GM21737 (cell line): Measurements from ENCODE around the gene WWC1.
"Not testable (repeated sequence)": the region's sequence is repeated elsewhere in the genome, so short reads cannot be mapped to it uniquely, and the experiment has no call there.

ENCODE experiments used
- ATAC-seq: cut with Tn5 transposase; IDR thresholded peaks from one replicate; pipeline ENCODE4 v1.9.1; 2021; ENCODE audit warnings: mild to moderate bottlenecking, moderate library complexity; ENCODE audit not compliant: unreplicated experiment

WWC1 gene

DNA sequence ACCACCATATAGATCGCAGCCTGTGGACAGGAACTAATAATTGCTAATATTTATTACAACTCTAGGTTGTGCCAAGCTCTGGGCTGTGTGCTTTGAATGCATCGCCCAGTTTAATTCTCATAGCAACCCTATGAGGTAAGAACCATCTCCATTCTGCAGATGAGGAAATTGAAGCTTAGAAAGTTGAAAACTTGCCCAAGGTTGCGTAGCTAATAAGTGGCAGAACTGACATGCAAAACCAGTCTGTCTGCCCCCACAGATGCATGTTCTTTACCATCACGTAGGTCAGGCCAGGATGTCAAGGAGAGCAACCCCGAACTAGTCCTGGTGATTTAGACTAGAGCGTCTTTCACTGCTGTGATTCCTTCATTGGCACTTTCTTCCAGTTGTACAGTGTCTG is 15.6 kb downstream of the WWC1 start:
- ATAC-seq = no peak

DNA sequence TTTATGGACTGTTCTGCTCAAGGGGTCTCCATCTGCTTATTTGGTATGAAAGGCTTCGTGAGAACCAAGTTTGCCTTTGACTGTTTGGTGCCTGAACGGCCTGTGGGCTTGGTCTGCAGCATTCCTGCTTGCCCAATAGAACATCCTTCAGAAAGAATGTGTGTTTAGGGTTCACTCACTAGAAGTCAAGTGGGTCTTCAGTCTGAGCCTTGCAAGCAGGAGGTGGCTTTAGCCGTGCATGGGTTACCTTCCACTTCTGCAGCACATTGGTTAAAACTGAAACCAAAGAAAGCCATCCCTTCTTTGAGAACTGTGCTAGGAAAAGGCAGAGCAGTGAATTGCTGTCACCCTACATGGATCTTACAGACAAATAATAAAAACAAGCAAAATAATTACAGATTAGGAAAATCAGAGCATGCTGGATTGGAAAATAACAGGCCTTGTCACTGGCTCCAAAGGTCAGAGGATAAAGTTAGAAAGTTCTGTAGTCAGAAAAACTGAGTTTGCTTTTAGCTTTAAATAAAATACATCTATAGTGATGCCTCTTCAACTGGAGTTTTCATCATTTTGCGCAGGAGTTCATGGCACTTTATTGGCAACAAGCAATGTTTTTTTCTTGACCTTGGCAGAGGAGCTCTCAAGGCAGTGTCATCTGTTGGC is 16.6 kb downstream of the WWC1 start:
- no peak for ATAC-seq

DNA sequence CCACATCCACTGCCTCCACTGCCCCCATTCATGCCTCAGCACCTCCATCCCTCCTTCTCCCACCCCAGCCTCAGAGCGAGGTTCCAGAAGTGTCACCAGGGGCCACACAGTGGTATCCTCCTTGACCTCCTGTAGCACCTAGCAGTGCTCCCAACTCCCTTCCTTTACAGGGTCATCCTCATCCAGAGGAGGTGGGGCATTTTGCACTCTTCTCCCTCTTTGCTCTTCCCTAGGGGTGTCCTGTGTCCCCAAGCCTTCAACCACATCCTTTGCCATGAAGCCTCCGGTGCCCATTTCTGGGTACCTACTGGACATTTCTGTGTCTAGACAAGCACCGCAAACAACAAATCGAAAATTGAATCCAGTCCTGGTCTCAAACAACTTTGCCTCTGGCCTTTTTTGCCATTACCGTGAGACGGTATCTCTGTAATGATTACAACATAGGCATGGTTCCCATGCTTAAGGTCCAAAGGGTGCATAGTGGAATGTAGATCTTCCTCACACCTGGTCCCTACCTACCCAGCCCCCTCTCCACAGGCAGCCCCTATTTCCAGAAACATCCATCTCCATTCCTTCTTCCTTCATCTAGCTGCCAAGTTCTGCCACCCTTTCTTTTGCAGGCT is 17.6 kb downstream of the WWC1 start:
- ATAC-seq = no peak

DNA sequence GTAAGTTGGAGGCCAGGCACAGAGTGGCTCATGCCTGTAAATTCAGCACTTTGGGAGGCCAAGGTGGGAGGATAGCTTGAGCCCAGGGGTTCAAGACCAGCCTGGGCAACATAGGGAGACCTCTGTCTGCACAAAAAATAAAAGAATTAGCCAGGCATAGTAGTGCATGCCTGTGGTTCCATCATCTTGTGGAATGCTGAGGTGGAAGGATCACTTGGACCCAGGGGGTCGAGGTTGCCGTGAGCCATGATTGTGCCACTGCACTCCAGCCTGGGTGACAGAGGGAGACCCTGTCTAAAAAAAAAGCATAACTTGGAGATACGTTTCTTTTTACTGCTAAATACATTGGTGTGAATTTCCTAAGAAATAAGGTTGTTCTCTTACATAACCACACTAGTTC is 19.1 kb downstream of the WWC1 start:
- not testable (repeated sequence) for ATAC-seq

DNA sequence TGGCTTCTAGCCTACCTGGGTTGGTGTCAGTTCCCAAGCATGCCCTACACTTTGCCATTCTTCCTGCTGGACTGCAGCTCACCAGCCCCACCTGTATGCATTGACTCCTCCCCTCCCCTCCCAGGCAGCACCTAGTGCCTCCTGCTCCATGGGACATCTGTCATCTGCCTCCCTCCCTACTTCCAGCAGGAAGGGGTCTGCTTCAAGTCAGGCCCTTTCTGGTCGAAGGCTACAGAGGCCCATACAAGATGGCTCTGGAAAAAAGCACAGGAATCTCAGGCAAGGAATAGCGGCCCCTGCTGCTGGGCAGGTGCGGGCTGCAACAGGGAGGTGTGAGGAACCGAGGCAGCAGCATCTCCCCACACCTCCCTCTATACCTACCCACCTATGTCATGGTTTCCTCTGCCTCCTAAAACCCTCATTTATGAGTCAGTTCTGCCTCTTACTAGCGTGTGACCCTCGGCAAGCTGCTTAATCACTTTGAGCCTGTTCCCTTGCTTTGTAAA is 19.7 kb downstream of the WWC1 start:
- no peak for ATAC-seq

DNA sequence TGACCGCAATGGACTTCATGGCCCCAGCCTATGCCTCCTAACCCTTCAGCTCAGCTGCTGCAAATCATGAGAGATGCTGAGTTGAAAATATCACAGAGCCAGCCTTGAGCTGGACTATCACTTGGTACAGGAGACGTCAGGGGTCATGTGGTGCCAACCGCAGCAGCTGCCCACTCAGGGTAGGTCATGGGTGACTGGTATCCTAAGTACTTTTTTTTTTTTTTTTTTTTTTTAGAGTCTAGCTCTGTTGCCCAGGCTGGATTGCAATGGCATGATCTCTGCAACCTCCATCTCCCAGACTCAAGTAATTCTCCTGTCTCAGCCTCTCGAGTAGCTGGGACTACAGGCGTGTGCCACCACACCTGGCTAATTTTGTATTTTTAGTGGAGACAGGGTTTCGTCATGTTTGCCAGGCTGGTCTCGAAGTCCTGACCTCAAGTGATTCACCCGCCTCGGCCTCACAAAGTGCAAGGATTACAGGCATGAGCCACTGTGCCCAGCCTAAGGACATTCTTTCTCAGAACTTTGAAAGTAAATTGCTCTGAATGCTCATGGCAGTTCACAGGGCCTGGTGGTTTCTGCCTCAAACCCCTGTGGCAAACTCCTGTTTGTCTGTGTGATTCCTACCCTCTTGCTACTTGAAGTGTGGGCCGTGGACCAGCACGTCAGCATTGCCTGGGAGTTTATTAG is 21.3 kb downstream of the WWC1 start:
- no peak for ATAC-seq

DNA sequence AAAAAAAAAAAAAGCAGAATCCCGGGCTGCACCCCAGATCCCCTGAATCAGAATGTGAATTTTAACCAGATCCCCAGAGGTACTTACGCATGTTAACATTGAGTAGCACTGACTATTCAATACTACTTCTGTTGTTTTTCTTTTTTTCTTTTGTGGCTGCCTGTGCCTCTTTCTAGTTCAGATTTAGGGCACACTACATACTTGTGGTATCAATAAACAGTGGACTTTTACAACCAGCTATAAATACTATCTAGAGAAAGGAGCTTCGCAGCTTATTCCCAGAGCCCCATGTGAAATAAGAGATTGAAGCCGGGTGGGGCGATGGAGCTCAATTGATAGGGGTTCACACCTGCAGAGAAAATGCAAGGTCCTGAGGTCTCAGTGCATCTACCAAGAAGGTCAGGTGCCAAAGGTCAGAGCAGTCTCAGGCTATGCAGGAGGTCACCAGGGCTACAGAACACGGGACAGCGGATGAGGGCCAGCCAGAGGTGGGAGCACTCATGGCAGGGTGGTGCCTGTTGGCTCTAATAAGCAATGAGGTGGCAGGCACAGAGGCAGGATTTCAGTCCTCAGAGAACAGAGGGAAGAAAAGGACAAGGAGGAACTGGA is 22.3 kb downstream of the WWC1 start:
- ATAC-seq = no peak

DNA sequence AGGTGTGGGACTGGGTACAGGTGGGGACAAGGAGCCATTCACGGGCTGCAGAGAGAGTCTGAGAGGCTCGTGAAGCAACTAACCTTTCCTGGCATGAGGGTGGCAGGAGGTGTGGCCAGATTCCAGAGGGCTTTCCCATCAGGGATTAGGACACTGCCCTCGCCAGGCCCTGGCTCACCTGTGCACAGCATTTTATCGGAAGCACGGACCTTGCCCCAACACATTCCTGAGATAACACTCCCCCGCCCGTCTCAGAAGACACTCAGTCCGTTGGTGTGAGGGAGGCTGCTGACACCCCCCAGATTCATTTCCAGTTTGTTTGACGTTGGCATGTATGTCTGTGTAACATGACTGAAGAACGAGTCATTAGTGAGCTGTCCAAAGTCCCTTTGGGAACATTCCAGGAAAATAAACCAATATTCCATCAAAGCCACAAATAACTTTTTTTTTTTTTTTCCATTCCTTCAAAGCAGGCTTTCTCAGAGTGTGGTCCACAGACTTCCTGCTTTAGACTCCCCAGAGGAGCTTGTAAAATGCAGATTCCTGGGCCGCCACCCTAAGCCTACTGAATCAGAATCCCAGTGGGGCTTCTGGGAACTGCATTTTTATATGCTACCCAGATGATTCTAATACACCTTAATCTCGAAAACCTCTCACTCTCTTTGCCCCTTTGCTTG is 23.4 kb downstream of the WWC1 start:
- no peak for ATAC-seq

DNA sequence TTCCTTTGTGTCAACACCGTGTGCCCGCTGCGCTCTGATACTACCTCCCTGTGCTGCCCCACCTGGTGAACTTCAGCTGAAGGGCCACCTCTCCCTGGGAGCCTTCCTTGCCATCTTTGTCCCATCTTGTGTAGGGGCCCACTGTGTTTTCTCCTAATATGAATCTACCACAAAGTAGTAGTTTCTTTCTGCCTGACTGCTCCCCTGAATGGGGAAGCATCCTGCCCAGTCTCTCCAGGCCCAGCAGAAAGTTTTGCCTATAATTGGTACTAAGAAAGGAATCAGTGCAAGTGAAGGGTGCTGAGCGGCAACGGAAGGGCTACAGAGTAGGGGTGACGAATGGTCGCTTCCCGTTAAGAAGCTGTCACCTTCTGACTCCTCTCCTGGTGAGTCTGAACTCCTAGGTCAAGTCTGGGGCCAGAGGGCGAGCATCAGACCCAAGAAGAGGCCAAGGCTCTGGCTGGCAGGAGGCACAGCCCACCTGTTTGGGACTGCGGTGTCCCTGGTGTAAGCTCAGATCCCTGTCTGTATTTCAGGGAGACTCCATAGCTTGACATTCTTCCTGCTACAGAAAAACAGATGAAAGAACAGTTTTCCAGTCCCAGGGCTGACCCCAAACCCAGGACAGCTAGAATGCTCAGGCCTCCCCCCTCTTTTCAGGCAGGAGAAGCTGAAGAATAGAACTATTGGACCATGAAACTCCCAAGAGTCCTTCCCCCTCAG is 24.1 kb downstream of the WWC1 start:
- no peak for ATAC-seq

DNA sequence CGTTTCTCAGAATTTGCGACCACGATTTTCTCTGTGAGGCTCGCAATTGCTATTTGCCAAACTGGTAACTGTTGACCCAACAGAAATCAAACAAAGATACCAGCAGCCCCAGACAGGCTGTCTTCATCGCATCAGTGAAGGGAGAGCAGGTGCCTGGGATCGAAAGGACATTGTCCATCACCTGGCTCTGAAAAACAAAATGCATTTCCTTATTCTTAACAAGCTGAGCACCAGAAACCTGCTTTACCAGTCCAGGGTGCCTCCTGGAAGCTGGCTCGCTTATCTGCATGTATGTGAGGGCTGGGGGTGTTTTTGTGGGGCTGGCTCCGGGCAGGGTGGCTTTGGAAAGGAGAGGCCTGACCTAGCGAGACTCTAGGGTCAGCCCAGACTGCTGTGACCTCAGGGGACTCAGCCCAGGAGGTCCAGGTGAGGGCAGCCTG is 24.7 kb downstream of the WWC1 start:
- ATAC-seq = no peak

DNA sequence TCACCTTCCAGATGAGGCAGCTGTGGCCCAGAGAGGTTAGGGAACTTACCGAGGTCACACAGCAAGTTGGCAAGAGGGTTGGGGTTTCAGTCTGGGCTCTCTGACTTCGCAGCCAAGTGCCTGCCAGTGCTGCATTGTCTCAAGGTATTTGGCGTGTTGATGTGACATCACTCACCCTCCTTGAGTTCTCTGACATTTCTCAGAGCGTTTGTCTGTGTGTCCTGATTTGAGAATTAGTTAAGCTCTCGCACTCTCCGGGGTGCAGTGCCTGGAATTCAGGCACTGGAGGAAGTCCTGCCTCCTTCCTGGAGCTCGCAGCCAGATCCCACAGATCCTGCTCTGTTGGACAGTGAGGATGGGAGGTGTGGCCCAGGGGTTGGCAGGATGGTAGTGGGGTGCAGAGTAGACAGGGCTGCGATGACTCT is 25.7 kb downstream of the WWC1 start:
- ATAC-seq = no peak

DNA sequence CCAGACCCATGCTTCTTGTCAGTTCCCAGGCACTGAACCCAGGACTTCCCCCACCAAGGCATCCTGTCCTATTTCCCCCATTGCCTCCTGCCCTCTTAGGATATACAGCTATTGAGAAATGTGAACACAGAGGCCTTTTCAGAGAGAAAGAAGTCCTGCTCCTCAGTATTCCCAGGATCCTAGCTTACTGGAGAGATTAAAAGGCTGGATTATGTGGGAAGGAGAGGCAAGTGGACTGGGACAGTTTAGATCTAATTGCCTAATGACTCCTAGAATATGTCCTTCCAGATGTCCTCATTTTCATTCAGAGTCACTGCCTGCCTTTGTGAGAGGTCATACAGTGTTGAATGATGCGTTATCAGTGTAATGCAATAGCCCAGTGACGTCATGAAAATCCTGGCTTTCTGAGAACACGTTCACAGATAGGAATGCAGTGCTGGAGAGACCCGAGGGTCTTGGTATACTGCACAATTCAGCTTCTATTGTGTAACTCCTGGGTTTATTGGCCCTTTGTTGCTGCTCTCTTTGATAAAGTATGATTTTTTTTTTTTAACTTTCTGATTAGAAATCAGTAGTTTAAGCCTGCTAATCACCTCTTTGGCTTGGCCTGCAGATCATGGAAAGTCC is 26.2 kb downstream of the WWC1 start:
- ATAC-seq = no peak

DNA sequence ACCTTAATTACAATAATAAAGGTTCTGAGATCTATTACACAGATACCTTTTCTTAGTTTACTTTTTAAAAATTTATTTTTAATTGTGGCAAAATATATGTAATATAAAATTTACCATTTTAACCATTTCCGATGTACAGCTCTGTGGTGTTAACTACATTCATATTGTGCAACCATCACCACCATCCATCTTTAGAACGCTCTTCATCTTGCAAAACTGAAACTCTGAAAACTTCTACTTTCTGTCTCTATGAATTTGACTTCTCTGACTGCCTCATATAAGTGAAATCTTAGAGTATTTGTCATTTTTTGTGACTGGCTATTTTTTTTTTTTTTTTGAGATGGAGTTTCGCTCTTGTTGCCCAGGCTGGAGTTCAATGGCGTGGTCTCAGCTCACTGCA is 26.8 kb downstream of the WWC1 start:
- ATAC-seq = no peak

DNA sequence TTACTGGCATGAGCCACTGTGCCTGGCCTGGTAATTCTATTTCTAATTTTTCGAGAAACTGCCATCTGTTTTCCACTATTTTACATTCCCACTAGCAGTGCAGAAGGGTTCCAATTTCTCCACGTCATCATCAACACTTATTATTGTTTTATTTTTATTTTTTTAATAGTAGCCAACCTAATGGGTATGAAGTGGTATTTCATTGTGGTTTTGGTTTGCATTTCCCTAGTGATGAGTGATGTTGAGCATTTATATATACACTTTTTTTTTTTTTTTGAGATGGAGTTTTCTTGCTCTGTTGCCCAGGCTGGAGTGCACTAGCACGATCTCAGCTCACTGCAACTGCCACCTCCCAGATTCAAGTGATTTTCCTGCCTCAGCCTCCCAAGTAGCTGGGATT is 28.3 kb downstream of the WWC1 start:
- no peak for ATAC-seq

DNA sequence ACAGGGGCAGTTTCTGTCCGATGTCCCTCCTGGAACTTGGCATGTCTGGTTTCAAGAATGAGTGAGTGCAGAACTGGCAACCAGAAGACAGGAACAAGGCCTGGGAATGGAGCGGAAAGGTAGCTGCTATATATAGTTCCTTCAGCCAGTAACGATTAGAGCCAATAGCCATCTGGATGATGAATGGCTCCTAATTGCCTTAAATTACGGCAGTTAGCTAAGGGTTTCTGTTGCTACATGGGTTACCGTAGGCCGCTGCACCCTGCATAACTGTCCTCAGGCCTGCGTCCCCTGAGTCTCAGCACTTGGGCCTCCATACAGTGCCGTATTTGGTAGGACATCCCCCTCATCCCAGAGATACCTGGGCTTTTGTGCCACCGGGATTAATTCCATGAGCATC is 29.4 kb downstream of the WWC1 start:
- no peak for ATAC-seq

DNA sequence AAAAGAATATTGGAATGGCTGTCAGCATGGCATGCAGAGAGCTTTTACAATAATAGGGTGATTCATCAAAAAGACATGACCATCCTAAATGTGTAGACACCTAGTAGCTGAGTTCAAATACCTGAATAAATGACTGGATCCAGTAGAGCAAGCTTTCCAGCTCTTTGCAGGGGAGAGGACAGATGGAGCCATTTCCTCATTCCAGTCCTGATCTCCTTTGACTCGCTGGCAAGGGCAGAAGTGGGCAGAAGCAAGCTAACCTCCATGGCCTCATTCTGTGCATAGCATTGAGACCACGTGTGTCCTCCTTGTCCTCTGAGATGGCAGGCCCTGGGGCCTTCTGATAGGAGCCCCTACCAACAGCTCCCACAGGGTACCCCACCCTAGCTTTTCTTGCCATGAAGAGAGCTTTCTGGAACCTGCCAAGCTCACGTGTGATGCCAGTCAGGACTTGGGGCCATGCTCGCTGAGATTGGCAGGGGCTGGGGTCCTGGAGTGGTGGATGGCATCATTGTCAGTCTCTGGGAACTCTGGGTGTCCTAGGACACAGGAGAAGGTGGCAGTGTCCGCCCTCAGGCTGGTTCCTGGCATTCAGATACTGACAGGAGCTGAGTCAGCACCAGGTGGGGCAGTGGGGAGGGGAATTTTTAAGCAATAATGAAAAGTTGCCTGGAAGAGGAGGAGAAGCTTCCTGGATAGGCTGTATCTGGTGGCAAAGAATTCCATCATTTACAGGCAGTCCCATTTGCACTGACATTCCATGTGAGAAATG is 33.6 kb downstream of the WWC1 start:
- no peak for ATAC-seq

DNA sequence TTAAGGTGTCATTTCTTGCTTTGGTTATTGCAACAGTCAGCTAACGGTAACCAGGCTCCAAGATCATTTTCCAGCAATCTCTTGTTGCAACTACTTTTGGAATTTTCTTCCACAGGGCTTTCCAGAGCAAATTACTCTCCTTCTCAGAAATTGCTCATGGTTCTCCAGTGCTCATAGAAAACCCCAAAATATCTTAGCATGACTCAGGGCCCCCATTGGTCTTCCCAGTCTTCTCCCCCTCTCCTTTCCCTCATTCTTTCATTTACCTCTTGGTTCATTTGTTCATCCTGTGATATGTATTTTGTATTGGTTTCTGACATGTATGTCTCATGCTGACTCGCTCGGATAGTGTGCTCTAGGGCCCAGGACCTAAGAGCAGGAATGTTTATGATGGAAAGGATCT is 35.6 kb downstream of the WWC1 start:
- ATAC-seq = no peak

DNA sequence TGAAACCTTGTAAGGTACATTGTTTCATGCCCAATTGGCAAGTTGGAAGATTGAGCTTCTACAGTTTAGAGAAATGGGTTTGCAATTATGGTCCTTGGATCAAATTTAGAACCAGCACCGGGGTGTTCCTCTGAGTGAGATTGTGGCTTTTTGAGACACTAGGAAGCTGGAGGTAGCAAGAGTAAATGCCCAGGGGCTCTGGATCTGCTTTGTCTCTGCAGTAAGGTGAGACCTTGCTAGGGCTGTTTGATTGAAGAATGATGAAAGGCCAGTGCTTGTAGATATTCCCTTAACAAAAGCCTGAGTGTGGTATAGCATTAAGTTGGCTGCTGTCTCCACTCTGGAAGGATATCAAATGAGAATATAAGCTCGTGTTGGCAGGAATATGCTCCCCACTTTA is 36.0 kb downstream of the WWC1 start:
- ATAC-seq = no peak

DNA sequence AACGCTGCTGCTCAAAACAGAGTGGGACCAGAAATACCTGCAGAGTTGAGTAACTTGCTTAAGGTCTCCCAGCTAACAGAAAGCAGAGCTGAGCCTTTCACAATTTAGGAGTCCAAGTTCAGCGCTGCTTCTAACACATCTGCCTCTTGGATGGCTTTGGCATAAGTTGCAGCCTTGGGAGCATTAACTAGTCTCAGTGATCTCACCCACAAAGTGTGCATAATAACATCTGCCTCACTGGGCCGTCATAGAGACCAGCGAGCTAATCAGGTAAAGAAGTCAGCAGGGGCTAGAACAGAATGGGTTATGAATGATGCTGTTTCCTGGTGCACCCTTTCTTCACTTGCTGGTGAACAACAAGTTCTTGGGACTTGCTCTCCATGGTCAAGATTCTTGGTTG is 36.5 kb downstream of the WWC1 start:
- ATAC-seq = no peak
